ENCODE results near the gene OSTF1. TPM values are rescaled to one million over a fixed set of nuclear protein-coding genes. Genes with fewer than 3 reads are reported as not detected.

The OSTF1 gene
- total RNA-seq, 4 donors from 2014 or later: 22.9 to 29.3 (median 26.9) TPM

- Histone ChIP-seq H3K4me1 (no peaks in the 10 kb centered on the region), H3K27ac (replicated peaks in 1 of 4) (no peak overlapping the region), H3K9me3 (peaks cover 0 to 8% (median 2%) of the 10 kb centered on the region in 4 donors), H3K4me3 (no peak overlapping the region), H3K27me3 (no peaks in the 10 kb centered on the region), H3K36me3 (peaks cover 0 to 25% (median 2%) of the 10 kb centered on the region in 4 donors)
- no peak for DNase-seq (ENCODE audit: extremely low spot score)
- intact Hi-C loops (cut with DNase I): no loop called here
- WGBS: 64% methylated on average over 2 of the region's 2 CpGs
- TF ChIP-seq POLR2A (IDR thresholded peaks at IDR 0.05; ENCODE audit: low read depth) (no peak), POLR2AphosphoS5 (IDR thresholded peaks at IDR 0.05) (no peak), EP300 (IDR thresholded peaks at IDR 0.05) (no peak), CTCF (IDR thresholded peaks at IDR 0.05) (no peak)
Observed at GRCh38 chr9:75161116-75161857, 73.0 kb downstream of the OSTF1 start.

GRCh38 chr9:75163764-75164163 lies 75.5 kb downstream of the OSTF1 start:
- Histone ChIP-seq H3K4me3 (no peak overlapping the region), H3K9me3 (peaks cover 0 to 11% (median 9%) of the 10 kb centered on the region in 4 donors), H3K27ac (replicated peaks in 1 of 4) (no peak overlapping the region), H3K27me3 (no peaks in the 10 kb centered on the region), H3K4me1 (no peaks in the 10 kb centered on the region), H3K36me3 (peaks cover 0 to 26% (median 10%) of the 10 kb centered on the region in 4 donors)
- no peak for DNase-seq (ENCODE audit: extremely low spot score)
- TF ChIP-seq CTCF (IDR thresholded peaks at IDR 0.05): no peak
- TF ChIP-seq POLR2A (IDR thresholded peaks at IDR 0.05; ENCODE audit: low read depth): no peak
- no peak for TF ChIP-seq POLR2AphosphoS5 (IDR thresholded peaks at IDR 0.05)
- TF ChIP-seq EP300 (IDR thresholded peaks at IDR 0.05): no peak
- intact Hi-C loops (cut with DNase I): no loop called here
- WGBS: 90% methylated on average over 5 of the region's 5 CpGs

GRCh38 chr9:75164573-75164972 lies 76.3 kb downstream of the OSTF1 start:
- H3K27me3 ChIP-seq: no peaks in the 10 kb centered on the region
- no peak overlapping the region for H3K4me3 ChIP-seq
- H3K27ac ChIP-seq (replicated peaks in 1 of 4): no peak overlapping the region
- intact Hi-C loops (cut with DNase I): no loop called here
- no peaks in the 10 kb centered on the region for H3K4me1 ChIP-seq
- peaks cover 0 to 11% (median 9%) of the 10 kb centered on the region in 4 donors for H3K9me3 ChIP-seq
- no peak for TF ChIP-seq EP300 (IDR thresholded peaks at IDR 0.05)
- no peak for TF ChIP-seq CTCF (IDR thresholded peaks at IDR 0.05)
- TF ChIP-seq POLR2A (IDR thresholded peaks at IDR 0.05; ENCODE audit: low read depth): no peak
- no peak for TF ChIP-seq POLR2AphosphoS5 (IDR thresholded peaks at IDR 0.05)
- H3K36me3 ChIP-seq: peaks cover 0 to 28% (median 10%) of the 10 kb centered on the region in 4 donors
- no peak for DNase-seq (ENCODE audit: extremely low spot score)

DNA sequence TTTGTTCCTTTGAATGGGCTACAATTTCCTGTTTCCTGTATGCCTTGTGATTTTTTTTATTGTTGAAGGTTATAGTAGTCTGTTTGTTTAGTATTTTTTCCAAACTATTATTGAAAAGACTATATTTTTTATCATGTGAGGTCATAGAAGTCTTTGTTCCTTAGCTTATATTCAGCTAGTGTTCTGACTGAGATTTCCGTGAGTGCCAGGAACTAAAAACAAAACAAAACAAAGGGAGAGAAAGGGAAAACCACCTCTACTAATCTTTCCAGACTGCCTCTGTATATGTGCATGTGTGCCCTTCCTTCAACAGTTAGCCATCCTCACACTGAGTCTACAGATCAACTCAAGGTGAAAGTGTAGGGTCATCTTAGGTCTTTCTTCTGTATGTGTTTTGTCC lies 79.0 kb downstream of the OSTF1 start:
- WGBS: 87% methylated on average over 1 of the region's 1 CpG
- Histone ChIP-seq H3K4me1 (no peaks in the 10 kb centered on the region), H3K27ac (replicated peaks in 1 of 4) (no peak overlapping the region), H3K9me3 (peaks cover 0 to 11% (median 9%) of the 10 kb centered on the region in 4 donors), H3K4me3 (no peak overlapping the region), H3K27me3 (no peaks in the 10 kb centered on the region), H3K36me3 (peaks cover 0 to 31% (median 16%) of the 10 kb centered on the region in 4 donors)
- DNase-seq (ENCODE audit: extremely low spot score): no peak
- intact Hi-C loops (cut with DNase I): no loop called here
- no peak for TF ChIP-seq POLR2AphosphoS5 (IDR thresholded peaks at IDR 0.05)
- TF ChIP-seq CTCF (IDR thresholded peaks at IDR 0.05): no peak
- no peak for TF ChIP-seq EP300 (IDR thresholded peaks at IDR 0.05)

Data from esophagus muscularis mucosa (tissue), 4 donors.